ENCODE measurements around the gene KLHL24. TPM values are rescaled to one million over a fixed set of nuclear protein-coding genes. Genes with fewer than 3 reads are reported as not detected.
"Not testable (repeated sequence)": the region's sequence is repeated elsewhere in the genome, so short reads cannot be mapped to it uniquely, and the experiment has no call there.

KLHL24 gene
- total RNA-seq, 1 donor from 2014 or later = 105 TPM

DNA sequence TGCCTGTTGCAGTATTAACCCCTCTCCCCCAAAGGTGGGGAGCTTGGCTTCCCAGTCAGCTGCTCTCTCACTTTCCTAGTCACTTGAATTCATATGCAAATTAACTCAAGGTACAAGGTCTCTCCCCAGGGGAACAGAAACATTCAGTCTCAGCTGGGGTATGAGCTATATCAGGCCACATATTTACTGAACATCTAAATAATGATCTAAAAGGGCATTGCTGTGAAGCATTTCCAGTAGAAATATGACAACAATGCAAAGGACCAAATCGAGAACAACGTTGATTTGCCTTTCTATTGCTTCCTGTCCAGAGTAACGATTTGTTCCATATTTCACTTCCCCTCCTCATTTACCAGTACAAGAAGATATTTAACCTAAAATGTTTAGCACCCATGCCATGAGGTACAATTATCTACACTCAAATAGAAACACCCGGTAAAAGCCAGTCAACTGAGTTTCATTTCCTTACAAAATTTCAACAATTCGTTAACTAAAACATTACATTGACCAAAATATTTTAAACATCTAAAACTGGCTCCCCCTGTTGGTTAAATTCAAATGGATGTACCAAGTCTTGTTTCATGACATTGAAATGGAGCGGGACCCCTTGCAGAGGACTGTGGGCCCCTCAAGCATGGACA is 43.4 kb upstream of the KLHL24 start:
- no peaks in the 10 kb centered on the region for H3K36me3 Mint-ChIP-seq (ENCODE audit: unreplicated experiment)
- no peak overlapping the region for H3K27ac Mint-ChIP-seq (ENCODE audit: unreplicated experiment)
- DNase-seq (ENCODE audit: extremely low spot score, unreplicated experiment) = no peak
- H3K9me3 Mint-ChIP-seq (ENCODE audit: unreplicated experiment) = no peaks in the 10 kb centered on the region
- no peak overlapping the region for H3K4me3 Mint-ChIP-seq (ENCODE audit: unreplicated experiment)
- H3K27me3 Mint-ChIP-seq (ENCODE audit: unreplicated experiment) = peaks cover 17% of the 10 kb centered on the region
- H3K4me1 Mint-ChIP-seq (ENCODE audit: unreplicated experiment) = no peaks in the 10 kb centered on the region
- TF ChIP-seq, protein P1, sequence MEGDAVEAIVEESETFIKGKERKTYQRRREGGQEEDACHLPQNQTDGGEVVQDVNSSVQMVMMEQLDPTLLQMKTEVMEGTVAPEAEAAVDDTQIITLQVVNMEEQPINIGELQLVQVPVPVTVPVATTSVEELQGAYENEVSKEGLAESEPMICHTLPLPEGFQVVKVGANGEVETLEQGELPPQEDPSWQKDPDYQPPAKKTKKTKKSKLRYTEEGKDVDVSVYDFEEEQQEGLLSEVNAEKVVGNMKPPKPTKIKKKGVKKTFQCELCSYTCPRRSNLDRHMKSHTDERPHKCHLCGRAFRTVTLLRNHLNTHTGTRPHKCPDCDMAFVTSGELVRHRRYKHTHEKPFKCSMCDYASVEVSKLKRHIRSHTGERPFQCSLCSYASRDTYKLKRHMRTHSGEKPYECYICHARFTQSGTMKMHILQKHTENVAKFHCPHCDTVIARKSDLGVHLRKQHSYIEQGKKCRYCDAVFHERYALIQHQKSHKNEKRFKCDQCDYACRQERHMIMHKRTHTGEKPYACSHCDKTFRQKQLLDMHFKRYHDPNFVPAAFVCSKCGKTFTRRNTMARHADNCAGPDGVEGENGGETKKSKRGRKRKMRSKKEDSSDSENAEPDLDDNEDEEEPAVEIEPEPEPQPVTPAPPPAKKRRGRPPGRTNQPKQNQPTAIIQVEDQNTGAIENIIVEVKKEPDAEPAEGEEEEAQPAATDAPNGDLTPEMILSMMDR (IDR thresholded peaks at IDR 0.05) = peak; percentile 26

DNA sequence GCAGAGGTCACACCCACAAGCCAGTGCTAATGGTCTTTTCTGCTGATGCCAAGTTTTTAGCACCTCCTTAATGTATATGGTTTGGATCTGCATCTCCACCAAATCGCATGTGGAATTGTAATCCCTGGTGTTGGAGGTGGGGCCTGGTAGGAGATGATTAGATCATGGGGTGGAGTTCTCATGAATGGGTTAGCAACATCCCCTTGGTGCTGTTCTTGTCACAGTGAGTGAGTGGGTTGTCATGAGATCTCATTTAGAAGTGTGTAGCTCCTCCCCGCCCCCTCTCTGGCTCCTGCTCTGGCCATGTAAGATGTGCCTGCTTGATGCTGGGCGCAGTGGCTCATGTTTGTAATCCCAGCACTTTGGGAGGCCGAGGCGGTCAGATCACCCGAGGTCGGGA is 42.6 kb upstream of the KLHL24 start:
- no peaks in the 10 kb centered on the region for H3K4me1 Mint-ChIP-seq (ENCODE audit: unreplicated experiment)
- TF ChIP-seq, protein P1 (IDR thresholded peaks at IDR 0.05) = no peak
- H3K9me3 Mint-ChIP-seq (ENCODE audit: unreplicated experiment) = peaks cover 4% of the 10 kb centered on the region
- no peak overlapping the region for H3K27ac Mint-ChIP-seq (ENCODE audit: unreplicated experiment)
- H3K4me3 Mint-ChIP-seq (ENCODE audit: unreplicated experiment) = no peak overlapping the region
- no peaks in the 10 kb centered on the region for H3K36me3 Mint-ChIP-seq (ENCODE audit: unreplicated experiment)
- DNase-seq (ENCODE audit: extremely low spot score, unreplicated experiment) = no peak
- H3K27me3 Mint-ChIP-seq (ENCODE audit: unreplicated experiment) = peaks cover 19% of the 10 kb centered on the region

DNA sequence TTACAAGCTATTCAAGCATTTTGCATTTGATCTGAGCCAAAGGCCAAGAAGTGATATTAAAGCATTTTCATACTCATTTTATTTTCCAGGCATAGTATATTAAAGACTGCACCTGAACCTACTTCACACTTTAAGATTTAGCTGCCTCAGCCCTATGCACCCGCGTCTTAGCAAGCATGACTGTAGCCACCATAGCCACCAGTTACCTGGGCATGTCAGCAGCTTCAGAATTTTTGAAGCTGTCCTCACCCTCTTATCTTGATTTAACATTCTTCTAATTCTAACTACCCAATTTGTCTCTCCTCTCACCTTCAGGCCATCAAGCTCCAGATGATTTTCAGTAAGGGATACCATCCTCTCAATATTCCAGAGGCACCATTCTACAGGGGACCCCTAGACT is 40.8 kb upstream of the KLHL24 start:
- peaks cover 13% of the 10 kb centered on the region for H3K27me3 Mint-ChIP-seq (ENCODE audit: unreplicated experiment)

DNA sequence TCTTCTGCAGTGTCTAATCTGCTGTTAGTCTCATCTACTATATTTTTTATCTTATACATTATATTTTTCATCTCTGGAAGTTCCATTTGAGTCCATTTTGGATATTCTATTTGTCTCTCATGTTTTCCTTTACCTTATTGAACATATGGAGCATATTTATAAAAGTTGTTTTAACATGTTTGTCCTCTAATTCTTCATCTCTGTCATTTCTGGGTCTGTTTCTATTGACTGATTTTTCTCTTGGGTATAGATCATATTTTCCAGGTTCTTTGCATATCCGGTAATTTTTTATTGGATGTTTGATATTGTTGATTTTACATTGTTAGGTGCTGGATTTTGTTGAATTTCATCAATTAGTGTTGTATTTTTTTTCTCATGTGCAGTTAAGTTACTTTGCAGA is 37.5 kb upstream of the KLHL24 start:
- Mint-ChIP-seq H3K27me3 (ENCODE audit: unreplicated experiment) (peaks cover 11% of the 10 kb centered on the region), H3K4me3 (ENCODE audit: unreplicated experiment) (no peak overlapping the region), H3K9me3 (ENCODE audit: unreplicated experiment) (peaks cover 13% of the 10 kb centered on the region), H3K27ac (ENCODE audit: unreplicated experiment) (no peak overlapping the region), H3K4me1 (ENCODE audit: unreplicated experiment) (no peaks in the 10 kb centered on the region), H3K36me3 (ENCODE audit: unreplicated experiment) (no peaks in the 10 kb centered on the region)
- no peak for DNase-seq (ENCODE audit: extremely low spot score, unreplicated experiment)
- TF ChIP-seq, protein P1 (IDR thresholded peaks at IDR 0.05) = no peak

More for the DNA sequence above, 40.8 kb upstream of the KLHL24 start:
- Mint-ChIP-seq H3K9me3 (ENCODE audit: unreplicated experiment) (peaks cover 13% of the 10 kb centered on the region), H3K4me1 (ENCODE audit: unreplicated experiment) (no peaks in the 10 kb centered on the region), H3K36me3 (ENCODE audit: unreplicated experiment) (no peaks in the 10 kb centered on the region), H3K27ac (ENCODE audit: unreplicated experiment) (no peak overlapping the region), H3K4me3 (ENCODE audit: unreplicated experiment) (no peak overlapping the region)
- TF ChIP-seq, protein P1 (IDR thresholded peaks at IDR 0.05) = no peak
- DNase-seq (ENCODE audit: extremely low spot score, unreplicated experiment) = no peak

DNA sequence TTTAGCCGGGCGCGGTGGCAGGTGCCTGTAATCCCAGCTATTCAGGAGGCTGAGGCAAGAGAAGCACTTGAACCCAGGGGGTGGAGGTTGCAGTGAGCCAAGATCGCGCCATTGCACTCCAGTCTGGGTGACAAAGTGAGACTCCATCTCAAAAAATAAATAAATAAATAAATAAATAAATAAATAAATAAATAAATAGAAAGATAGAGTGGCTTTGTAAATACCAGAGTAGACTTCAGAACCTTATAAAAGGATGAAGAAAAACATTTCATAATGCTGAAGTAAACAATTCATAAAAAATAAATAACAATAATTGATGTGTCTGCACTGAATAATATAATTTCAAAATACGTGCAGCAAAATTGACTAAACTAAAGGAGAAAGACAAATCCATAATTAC is 24.1 kb upstream of the KLHL24 start:
- H3K27ac Mint-ChIP-seq (ENCODE audit: unreplicated experiment); H3K4me1 Mint-ChIP-seq (ENCODE audit: unreplicated experiment); DNase-seq (ENCODE audit: extremely low spot score, unreplicated experiment); H3K9me3 Mint-ChIP-seq (ENCODE audit: unreplicated experiment); H3K36me3 Mint-ChIP-seq (ENCODE audit: unreplicated experiment); H3K27me3 Mint-ChIP-seq (ENCODE audit: unreplicated experiment); H3K4me3 Mint-ChIP-seq (ENCODE audit: unreplicated experiment): not testable (repeated sequence)
